HepG2 (cell line): ENCODE results near the gene TBC1D22A. TPM values are rescaled to one million over a fixed set of nuclear protein-coding genes. Genes with fewer than 3 reads are reported as not detected.
A peak's percentile ranks its signal among the peaks of the same experiment; 100 is the strongest.

Experiments used
- ATAD3A ChIP-seq: sonication (generic); formaldehyde crosslinking; IDR thresholded peaks from 2 replicates; pipeline ENCODE4 v1.4.0; 2020; ENCODE audit warnings: missing genetic modification reagents
- CCDC6 ChIP-seq: sonication (generic); formaldehyde crosslinking; IDR thresholded peaks from 2 replicates; pipeline ENCODE4 v1.8.1; 2022; ENCODE audit warnings: mild to moderate bottlenecking, missing genetic modification reagents, moderate library complexity
- IRX3 ChIP-seq: sonication (generic); formaldehyde crosslinking; IDR thresholded peaks from 2 replicates; pipeline ENCODE4 v1.8.1; 2023; ENCODE audit warnings: mild to moderate bottlenecking, low read depth, missing genetic modification reagents, borderline replicate concordance
- MED8 ChIP-seq: sonication (generic); formaldehyde crosslinking; IDR thresholded peaks from 2 replicates; pipeline ENCODE4 v1.8.1; 2023; ENCODE audit warnings: mild to moderate bottlenecking, missing genetic modification reagents; ENCODE audit not compliant: insufficient replicate concordance
- MLLT10 ChIP-seq: sonication (generic); formaldehyde crosslinking; IDR thresholded peaks from 2 replicates; pipeline ENCODE4 v1.4.0; 2020; ENCODE audit warnings: missing genetic modification reagents
- MTA1 ChIP-seq: sonication (generic); formaldehyde crosslinking; IDR thresholded peaks from 2 replicates; pipeline ENCODE4 v1.4.0; 2020; ENCODE audit warnings: missing genetic modification reagents, mild to moderate bottlenecking, borderline replicate concordance
- MYC ChIP-seq: sonication (generic); formaldehyde crosslinking; IDR thresholded peaks from 2 replicates; pipeline ENCODE4 v1.9.0; 2021; ENCODE audit warnings: missing genetic modification reagents, borderline replicate concordance
- PHF5A ChIP-seq: IDR thresholded peaks from one replicate; pipeline ENCODE4 v1.6.1; 2018; ENCODE audit warnings: low read depth, missing genetic modification reagents; ENCODE audit not compliant: unreplicated experiment
- RARA ChIP-seq: IDR thresholded peaks from 2 replicates; pipeline ENCODE4 v1.6.1; 2016; ENCODE audit warnings: missing genetic modification reagents, missing compliant biosample characterization
- RBM22 ChIP-seq: fragments of 200-400 bp; formaldehyde crosslinking; optimal IDR thresholded peaks from 2 replicates; pipeline ENCODE3; 2017; ENCODE audit warnings: mild to moderate bottlenecking, low read length, moderate library complexity
- RFX5 ChIP-seq: IDR thresholded peaks from 2 replicates; pipeline ENCODE4 v1.6.1; 2011; ENCODE audit warnings: low read depth, low read length, improper control_type of control experiment
- SIN3A ChIP-seq: IDR thresholded peaks from 2 replicates; pipeline ENCODE4 v1.6.1; 2011; ENCODE audit warnings: low read depth, mild to moderate bottlenecking, control low read depth, low read length, borderline replicate concordance
- XRCC5 ChIP-seq: fragments of 200-400 bp; formaldehyde crosslinking; optimal IDR thresholded peaks from 2 replicates; pipeline ENCODE3; 2017; ENCODE audit warnings: mild to moderate bottlenecking, low read length
- ZFP90 ChIP-seq: sonication (generic); formaldehyde crosslinking; IDR thresholded peaks from 2 replicates; pipeline ENCODE4 v1.8.0; 2022; ENCODE audit warnings: missing genetic modification reagents, mild to moderate bottlenecking, inconsistent platforms, borderline replicate concordance
- ZNF687 ChIP-seq: sonication (generic); formaldehyde crosslinking; IDR thresholded peaks from 2 replicates; pipeline ENCODE4 v1.5.1; 2020; ENCODE audit warnings: mild to moderate bottlenecking, missing genetic modification reagents, moderate library complexity
- ZNF780A ChIP-seq: sonication (generic); formaldehyde crosslinking; IDR thresholded peaks from 2 replicates; pipeline ENCODE4 v1.8.0; 2022; ENCODE audit warnings: mild to moderate bottlenecking, missing genetic modification reagents, moderate library complexity
- ZSCAN21 ChIP-seq: sonication (generic); formaldehyde crosslinking; IDR thresholded peaks from 2 replicates; pipeline ENCODE4 v1.8.0; 2022; ENCODE audit warnings: mild to moderate bottlenecking, missing genetic modification reagents, moderate library complexity, borderline replicate concordance
- polyA plus RNA-seq, 8 experiments: library from polyadenylated mRNA; depleted of rRNA in 3 of 8; stranded (reverse) in 7 of 8; unstranded in 1 of 8; fragments of >200 nt; fragmentation: Illumina TruSeq in 4 of 8; extraction: Trizol in 4 of 8; gene quantifications; 2 replicates each; pipeline versions ENCODE4 v1.2.1 to v1.2.3, GENCODE V29; 2011 to 2016; ENCODE audit warnings: low read depth in 4 of 8, missing spikeins in 1 of 8, mixed read lengths in 1 of 8; ENCODE audit not compliant: insufficient read depth in 1 of 8
- total RNA-seq, 5 experiments: library from RNA; depleted of rRNA; stranded (reverse); fragments of >200 nt; fragmentation: Illumina TruSeq; extraction: Trizol; gene quantifications; 2 replicates each; pipeline ENCODE4 v1.2.3, GENCODE V29; 2016; ENCODE audit warnings: low read depth in 1 of 5
- TF ChIP-seq, protein P1 (sequence below): sonication (generic); formaldehyde crosslinking; IDR thresholded peaks from 2 replicates; pipeline ENCODE4 v1.5.1; 2020; ENCODE audit warnings: mild to moderate bottlenecking, missing genetic modification reagents, borderline replicate concordance
- TF ChIP-seq, protein P2 (sequence below): sonication (generic); formaldehyde crosslinking; IDR thresholded peaks from 2 replicates; pipeline ENCODE4 v1.9.0; 2021; ENCODE audit warnings: missing genetic modification reagents, borderline replicate concordance
- TF ChIP-seq, protein P3 (sequence below): sonication (generic); formaldehyde crosslinking; IDR thresholded peaks from 2 replicates; pipeline ENCODE4 v1.5.0; 2020; ENCODE audit warnings: mild to moderate bottlenecking, low read depth, missing genetic modification reagents, borderline replicate concordance
- TF ChIP-seq, protein P4 (sequence below): IDR thresholded peaks from 2 replicates; pipeline ENCODE4 v1.6.1; 2018; ENCODE audit warnings: missing genetic modification reagents

The TBC1D22A gene
- total and polyA plus RNA-seq, 2 of the 13 experiments (the other 11 are each of a cell fraction or from before 2014, with no cell fraction given) = 17.3 to 18.0 TPM

GRCh38 chr22:46731246-46732040 lies 31.0 kb upstream of the TBC1D22A start (continued):
- no peak for TF ChIP-seq XRCC5
- TF ChIP-seq, protein P1, sequence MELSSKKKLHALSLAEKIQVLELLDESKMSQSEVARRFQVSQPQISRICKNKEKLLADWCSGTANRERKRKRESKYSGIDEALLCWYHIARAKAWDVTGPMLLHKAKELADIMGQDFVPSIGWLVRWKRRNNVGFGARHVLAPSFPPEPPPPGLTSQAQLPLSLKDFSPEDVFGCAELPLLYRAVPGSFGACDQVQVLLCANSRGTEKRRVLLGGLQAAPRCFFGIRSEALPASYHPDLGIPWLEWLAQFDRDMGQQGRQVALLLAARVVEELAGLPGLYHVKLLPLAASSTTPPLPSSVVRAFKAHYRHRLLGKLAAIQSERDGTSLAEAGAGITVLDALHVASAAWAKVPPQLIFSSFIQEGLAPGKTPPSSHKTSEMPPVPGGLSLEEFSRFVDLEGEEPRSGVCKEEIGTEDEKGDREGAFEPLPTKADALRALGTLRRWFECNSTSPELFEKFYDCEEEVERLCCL (CRISPR knock-in tag) = 0 out of 2 replicates have a peak, but pooled peaks have one; percentile 58
- peak; percentile 95 for TF ChIP-seq RARA
- TF ChIP-seq, protein P2, sequence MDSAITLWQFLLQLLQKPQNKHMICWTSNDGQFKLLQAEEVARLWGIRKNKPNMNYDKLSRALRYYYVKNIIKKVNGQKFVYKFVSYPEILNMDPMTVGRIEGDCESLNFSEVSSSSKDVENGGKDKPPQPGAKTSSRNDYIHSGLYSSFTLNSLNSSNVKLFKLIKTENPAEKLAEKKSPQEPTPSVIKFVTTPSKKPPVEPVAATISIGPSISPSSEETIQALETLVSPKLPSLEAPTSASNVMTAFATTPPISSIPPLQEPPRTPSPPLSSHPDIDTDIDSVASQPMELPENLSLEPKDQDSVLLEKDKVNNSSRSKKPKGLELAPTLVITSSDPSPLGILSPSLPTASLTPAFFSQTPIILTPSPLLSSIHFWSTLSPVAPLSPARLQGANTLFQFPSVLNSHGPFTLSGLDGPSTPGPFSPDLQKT (CRISPR knock-in tag) = no peak
- peak; percentile 97 for TF ChIP-seq CCDC6 (CRISPR knock-in tag)
- TF ChIP-seq SIN3A = peak; percentile 20; the same call in 1 of the 2 replicates
- TF ChIP-seq ZNF780A (CRISPR knock-in tag) = no peak
- TF ChIP-seq RFX5 = no peak
- no peak for TF ChIP-seq ZFP90 (CRISPR knock-in tag)
- no peak for TF ChIP-seq MLLT10 (CRISPR knock-in tag)
- TF ChIP-seq MED8 (CRISPR knock-in tag) = peak; percentile 76
- peak; percentile 100 for TF ChIP-seq ZNF687 (CRISPR knock-in tag)
- TF ChIP-seq, protein P3, sequence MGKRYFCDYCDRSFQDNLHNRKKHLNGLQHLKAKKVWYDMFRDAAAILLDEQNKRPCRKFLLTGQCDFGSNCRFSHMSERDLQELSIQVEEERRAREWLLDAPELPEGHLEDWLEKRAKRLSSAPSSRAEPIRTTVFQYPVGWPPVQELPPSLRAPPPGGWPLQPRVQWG (CRISPR knock-in tag) = no peak
- no peak for TF ChIP-seq ATAD3A (CRISPR knock-in tag)
- TF ChIP-seq MTA1 (CRISPR knock-in tag) = peak; percentile 99
- TF ChIP-seq, protein P4, sequence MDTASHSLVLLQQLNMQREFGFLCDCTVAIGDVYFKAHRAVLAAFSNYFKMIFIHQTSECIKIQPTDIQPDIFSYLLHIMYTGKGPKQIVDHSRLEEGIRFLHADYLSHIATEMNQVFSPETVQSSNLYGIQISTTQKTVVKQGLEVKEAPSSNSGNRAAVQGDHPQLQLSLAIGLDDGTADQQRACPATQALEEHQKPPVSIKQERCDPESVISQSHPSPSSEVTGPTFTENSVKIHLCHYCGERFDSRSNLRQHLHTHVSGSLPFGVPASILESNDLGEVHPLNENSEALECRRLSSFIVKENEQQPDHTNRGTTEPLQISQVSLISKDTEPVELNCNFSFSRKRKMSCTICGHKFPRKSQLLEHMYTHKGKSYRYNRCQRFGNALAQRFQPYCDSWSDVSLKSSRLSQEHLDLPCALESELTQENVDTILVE = peak; percentile 72
- TF ChIP-seq MYC = peak; percentile 99
- no peak for TF ChIP-seq IRX3
- TF ChIP-seq RBM22 = no peak
- peak; percentile 97 for TF ChIP-seq PHF5A (CRISPR knock-in tag)
- peak; percentile 68; the same call in 1 of the 2 replicates for TF ChIP-seq ZSCAN21 (CRISPR knock-in tag)
